HCT116 (cell line): ENCODE data around the gene HSPA13. TPM values are rescaled to one million over a fixed set of nuclear protein-coding genes. Genes with fewer than 3 reads are reported as not detected.

ENCODE experiments used
- ATAC-seq: fragments of 200-7000 bp; cut with Tn5 transposase; 2 replicates; pipeline ENCODE4 v1.9.1; 2020; ENCODE audit warnings: mild to moderate bottlenecking, moderate library complexity
- BruUV-seq: library from RNA; stranded (reverse); fragments of 400-500 nt; replicated peaks from 2 replicates; lab custom pipeline; 2021; lab: Mats Ljungman, UMichigan
- CTCF ChIA-PET: fragments of 300-600 bp; sonication (Branson Sonifier 250); formaldehyde crosslinking; loops from one replicate; lab custom pipeline; 2021; ENCODE audit warnings: antibody characterized with exemption; lab: Charles Lee
- POLR2A ChIA-PET: fragments of 300-600, 350-600 bp; sonication (Branson Sonifier 250); formaldehyde crosslinking; loops from one replicate; lab custom pipeline; 2021; ENCODE audit warnings: antibody characterized with exemption; lab: Charles Lee
- RAD21 ChIA-PET, 2 experiments: fragments of 300-600 bp; sonication (Branson Sonifier 250); formaldehyde crosslinking; loops; one replicate each; lab custom pipeline; 2023; ENCODE audit warnings: low total read pairs in 2 of 2; ENCODE audit not compliant: uncharacterized antibody in 2 of 2, unreplicated experiment in 2 of 2, low non-redundant PET in 1 of 2; lab: Charles Lee
- DNase-seq: peaks from one replicate; pipeline ENCODE4 v3.0.0-alpha.2; 2010; ENCODE audit warnings: low read depth, low spot score
- H2AFZ ChIP-seq: fragments of 200-600 bp; shearing (Covaris generic), sonication (generic); 2 replicates; pipeline ENCODE4 v1.6.1; 2017; ENCODE audit warnings: low read depth, mixed run types, mixed read lengths, antibody characterized with exemption, low read length; ENCODE audit not compliant: poor library complexity, severe bottlenecking
- H3K27ac ChIP-seq: 2 replicates; pipeline ENCODE4 v1.5.1; 2012; ENCODE audit warnings: low read depth, low read length
- H3K27me3 ChIP-seq: fragments of 200-600 bp; sonication (generic); 2 replicates; pipeline ENCODE4 v1.6.1; 2016; ENCODE audit warnings: mixed run types, low read length, mixed read lengths; ENCODE audit not compliant: insufficient read depth
- H3K36me3 ChIP-seq, 2 experiments: fragments of 200-500 bp in 1 of 2; fragments of 200-600 bp in 1 of 2; sonication (Bioruptor generic) in 1 of 2; sonication (generic) in 1 of 2; 2 replicates each; pipeline versions ENCODE4 v1.5.1 to v1.6.1; 2014 to 2016; ENCODE audit warnings: low read length in 2 of 2, inconsistent platforms in 1 of 2, mixed read lengths in 1 of 2, mixed run types in 1 of 2; ENCODE audit not compliant: insufficient read depth in 2 of 2, control insufficient read depth in 1 of 2
- H3K4me1 ChIP-seq, 2 experiments: fragments of 200-600 bp in 1 of 2; sonication (generic) in 1 of 2; 2 replicates each; pipeline versions ENCODE4 v1.5.1 to v1.6.1; 2012 to 2017; ENCODE audit warnings: low read length in 2 of 2, inconsistent platforms in 1 of 2, mild to moderate bottlenecking in 1 of 2, mixed read lengths in 1 of 2, mixed run types in 1 of 2, moderate library complexity in 1 of 2; ENCODE audit not compliant: insufficient read depth in 2 of 2, control insufficient read depth in 1 of 2
- H3K4me2 ChIP-seq: fragments of 200-600 bp; sonication (generic); 2 replicates; pipeline ENCODE4 v1.6.1; 2017; ENCODE audit warnings: mixed run types, low read length, mixed read lengths
- H3K4me3 ChIP-seq, 2 experiments: fragments of 200-600 bp in 1 of 2; sonication (generic) in 1 of 2; replicated peaks in 1 of 2; 2 replicates each; pipeline ENCODE4 v1.5.1; 2011 to 2016; ENCODE audit warnings: low read length in 2 of 2, control low read depth in 1 of 2, low read depth in 1 of 2, mild to moderate bottlenecking in 1 of 2, mixed read lengths in 1 of 2, mixed run types in 1 of 2
- H3K79me2 ChIP-seq: fragments of 200-600 bp; sonication (generic); 2 replicates; pipeline ENCODE4 v1.6.1; 2017; ENCODE audit warnings: mild to moderate bottlenecking, mixed run types, low read length, moderate library complexity, mixed read lengths; ENCODE audit not compliant: insufficient read depth
- H3K9ac ChIP-seq: fragments of 200-600 bp; sonication (generic); 2 replicates; pipeline ENCODE4 v1.6.1; 2016; ENCODE audit warnings: low read length, mixed read lengths
- H3K9me2 ChIP-seq: fragments of 200-600 bp; sonication (generic), shearing (Covaris generic); 2 replicates; pipeline ENCODE4 v1.6.1; 2017; ENCODE audit warnings: mixed run types, mild to moderate bottlenecking, moderate library complexity; ENCODE audit not compliant: insufficient read depth
- H3K9me3 ChIP-seq, 2 experiments: fragments of 200-500 bp in 1 of 2; fragments of 200-600 bp in 1 of 2; sonication (Bioruptor generic) in 1 of 2; sonication (generic) in 1 of 2; 2 replicates each; pipeline ENCODE4 v1.6.1; 2014 to 2017; ENCODE audit warnings: low read length in 2 of 2, mixed read lengths in 2 of 2, inconsistent platforms in 1 of 2, low read depth in 1 of 2, mild to moderate bottlenecking in 1 of 2, mixed run types in 1 of 2, moderate library complexity in 1 of 2; ENCODE audit not compliant: control insufficient read depth in 1 of 2, insufficient read depth in 1 of 2
- H4K20me1 ChIP-seq: fragments of 200-600 bp; sonication (generic), shearing (Covaris generic); 2 replicates; pipeline ENCODE4 v1.6.1; 2017; ENCODE audit warnings: mixed run types, mild to moderate bottlenecking, moderate library complexity; ENCODE audit not compliant: insufficient read depth
- CBX3 ChIP-seq: IDR thresholded peaks from 2 replicates; pipeline ENCODE4 v1.6.1; 2012; ENCODE audit warnings: low read depth
- ELF1 ChIP-seq: IDR thresholded peaks from 2 replicates; pipeline ENCODE4 v1.6.1; 2012; ENCODE audit warnings: low read depth, borderline replicate concordance
- EZH2 ChIP-seq: fragments of 200-600 bp; sonication (generic); IDR thresholded peaks from 2 replicates; pipeline ENCODE4 v1.6.1; 2017; ENCODE audit warnings: antibody characterized with exemption, mixed run types
- EZH2phosphoT487 ChIP-seq: fragments of 200-600 bp; IDR thresholded peaks from 2 replicates; pipeline ENCODE4 v1.6.1; 2018; ENCODE audit warnings: antibody characterized with exemption, borderline replicate concordance
- FOSL1 ChIP-seq: IDR thresholded peaks from 2 replicates; pipeline ENCODE4 v1.6.1; 2012; ENCODE audit warnings: low read depth
- POLR2A ChIP-seq: IDR thresholded peaks from 2 replicates; pipeline ENCODE4 v1.7.0; 2011; ENCODE audit warnings: borderline replicate concordance; ENCODE audit not compliant: insufficient read depth, insufficient read length; ENCODE audit errors: extremely low read depth
- POLR2AphosphoS5 ChIP-seq: IDR thresholded peaks from 2 replicates; pipeline ENCODE4 v1.6.1; 2011; ENCODE audit warnings: mild to moderate bottlenecking, low read depth, low read length, moderate library complexity
- RAD21 ChIP-seq: IDR thresholded peaks from 2 replicates; pipeline ENCODE4 v1.6.1; 2012; ENCODE audit warnings: low read depth, mild to moderate bottlenecking
- TCF7L2 ChIP-seq: IDR thresholded peaks from 2 replicates; pipeline ENCODE4 v1.7.0; 2011; ENCODE audit warnings: borderline replicate concordance, inconsistent platforms; ENCODE audit not compliant: insufficient read depth, insufficient read length; ENCODE audit errors: extremely low read depth
- ZNF274 ChIP-seq: fragments of 200-500 bp; sonication (Bioruptor generic); IDR thresholded peaks from 2 replicates; pipeline ENCODE4 v1.6.1; 2014; ENCODE audit warnings: mild to moderate bottlenecking, low read depth, low read length, inconsistent platforms
- intact Hi-C: fragments of 100-400 bp; cut with micrococcal nuclease; formaldehyde crosslinking; loops from 2 replicates; pipeline ENCODE4 v1.10.0; 2022
- total RNA-seq: library from RNA; stranded (reverse); gene quantifications from one replicate; pipeline ENCODE4 v1.2.1, GENCODE V29; 2021; ENCODE audit not compliant: unreplicated experiment
- TF ChIP-seq, protein P1 (sequence below): IDR thresholded peaks from 2 replicates; pipeline ENCODE4 v1.6.1; 2012

HSPA13 gene
- total RNA-seq, 1 experiment from 2014 or later: 32.7 TPM

DNA sequence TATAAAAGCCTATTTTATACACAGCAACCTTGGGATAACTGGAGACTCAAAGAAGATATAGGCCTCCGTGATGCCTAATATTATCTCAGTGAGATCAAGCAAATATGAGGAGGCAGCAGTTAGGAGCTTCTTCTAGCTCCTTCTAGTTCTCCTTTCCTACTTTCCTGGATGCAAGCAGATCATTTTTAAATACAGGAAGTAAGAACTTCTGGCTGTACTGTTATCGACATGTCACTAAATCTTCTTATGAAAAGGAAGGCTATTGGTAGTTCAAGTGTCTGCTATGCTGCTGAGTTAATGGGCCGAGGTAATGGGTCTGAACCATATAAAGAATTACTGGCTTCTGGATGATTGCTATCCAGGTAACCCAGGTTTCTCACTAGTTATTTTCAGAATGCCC is 15.9 kb downstream of the HSPA13 start:
- H3K9ac ChIP-seq: no peak overlapping the region
- no peaks in the 10 kb centered on the region for H3K27me3 ChIP-seq
- no peak for DNase-seq
- no peaks in the 10 kb centered on the region for H4K20me1 ChIP-seq
- no peak overlapping the region for H3K4me2 ChIP-seq
- no peak overlapping the region for H3K27ac ChIP-seq
- H3K9me2 ChIP-seq: no peaks in the 10 kb centered on the region
- no peaks in the 10 kb centered on the region for H3K79me2 ChIP-seq
- TF ChIP-seq POLR2A (no peak), FOSL1 (no peak), EZH2phosphoT487 (no peak), RAD21 (no peak), ELF1 (no peak)
- TF ChIP-seq, protein P1, sequence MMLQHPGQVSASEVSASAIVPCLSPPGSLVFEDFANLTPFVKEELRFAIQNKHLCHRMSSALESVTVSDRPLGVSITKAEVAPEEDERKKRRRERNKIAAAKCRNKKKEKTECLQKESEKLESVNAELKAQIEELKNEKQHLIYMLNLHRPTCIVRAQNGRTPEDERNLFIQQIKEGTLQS: no peak
- RAD21 ChIA-PET: no interaction called here
- no peaks in the 10 kb centered on the region; a peak in 2 of 4 replicates for H3K36me3 ChIP-seq
- intact Hi-C loops: no loop called here
- H3K4me3 ChIP-seq: no peak overlapping the region
- BruUV-seq: no TSS peak
- H3K4me1 ChIP-seq: no peaks in the 10 kb centered on the region
- H2AFZ ChIP-seq: no peak overlapping the region
- CTCF ChIA-PET: no interaction called here
- no peaks in the 10 kb centered on the region for H3K9me3 ChIP-seq
- ATAC-seq: no peak
- POLR2A ChIA-PET: no interaction called here

DNA sequence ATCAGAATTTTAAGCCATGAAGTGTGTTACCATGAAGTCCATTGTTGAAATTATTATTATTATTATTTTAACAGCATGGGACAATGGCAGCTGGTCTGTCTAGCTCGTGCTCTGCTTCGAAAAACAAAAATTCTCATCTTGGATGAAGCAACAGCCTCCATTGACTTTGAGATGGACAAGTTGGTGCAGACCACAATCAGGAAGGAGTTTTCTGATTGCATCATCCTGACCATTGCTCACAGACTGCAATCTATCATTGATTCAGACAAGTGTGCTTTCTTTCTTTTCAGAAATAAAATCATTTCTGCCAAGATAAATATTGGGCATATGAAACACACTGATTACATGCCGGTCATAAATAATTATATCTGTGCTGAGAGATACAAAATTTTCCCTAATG is 21.0 kb downstream of the HSPA13 start:
- Histone ChIP-seq H3K27ac (no peak overlapping the region), H3K4me3 (no peak overlapping the region), H3K4me1 (no peaks in the 10 kb centered on the region), H3K36me3 (no peaks in the 10 kb centered on the region), H3K27me3 (no peaks in the 10 kb centered on the region), H3K79me2 (no peaks in the 10 kb centered on the region), H3K9ac (no peak overlapping the region), H3K9me3 (no peaks in the 10 kb centered on the region), H3K4me2 (no peak overlapping the region), H2AFZ (no peak overlapping the region), H3K9me2 (no peaks in the 10 kb centered on the region), H4K20me1 (no peaks in the 10 kb centered on the region)
- RAD21 ChIA-PET: no interaction called here
- no peak for DNase-seq
- ATAC-seq: no peak
- no peak for TF ChIP-seq POLR2AphosphoS5
- no peak for TF ChIP-seq EZH2
- TF ChIP-seq ELF1: no peak
- TF ChIP-seq FOSL1: no peak
- no peak for TF ChIP-seq CBX3
- TF ChIP-seq TCF7L2: no peak
- no peak for TF ChIP-seq ZNF274
- intact Hi-C loops: no loop called here
- BruUV-seq: no TSS peak
- POLR2A ChIA-PET: no interaction called here
- CTCF ChIA-PET: no interaction called here
